GM18858 (cell line): ENCODE measurements around the gene SDR42E2.
"Not testable (repeated sequence)": the region's sequence is repeated elsewhere in the genome, so short reads cannot be mapped to it uniquely, and the experiment has no call there.

Source experiments
- ATAC-seq: cut with Tn5 transposase; IDR thresholded peaks from one replicate; pipeline ENCODE4 v1.9.1; 2021; ENCODE audit not compliant: unreplicated experiment

Gene SDR42E2

GRCh38 chr16:22210285-22210684, 48.0 kb downstream of the SDR42E2 start:
- no peak for ATAC-seq

- no peak for ATAC-seq
Observed at GRCh38 chr16:22210854-22211253, 48.5 kb downstream of the SDR42E2 start.

GRCh38 chr16:22213236-22213635, 50.9 kb downstream of the SDR42E2 start:
- no peak for ATAC-seq

- ATAC-seq: no peak
Observed at GRCh38 chr16:22213801-22214200, 51.5 kb downstream of the SDR42E2 start.

- ATAC-seq: no peak
Observed at GRCh38 chr16:22214402-22214801, 52.1 kb downstream of the SDR42E2 start.

GRCh38 chr16:22214889-22215288, 52.6 kb downstream of the SDR42E2 start:
- ATAC-seq: no peak

GRCh38 chr16:22216191-22216831, 54.0 kb downstream of the SDR42E2 start:
- ATAC-seq: no peak

GRCh38 chr16:22216832-22217225, 54.5 kb downstream of the SDR42E2 start:
- ATAC-seq: not testable (repeated sequence)

GRCh38 chr16:22217890-22218730, 55.8 kb downstream of the SDR42E2 start:
- ATAC-seq: peak; percentile 74

- no peak for ATAC-seq
Observed at GRCh38 chr16:22219389-22220068, 57.2 kb downstream of the SDR42E2 start.

GRCh38 chr16:22220069-22220440, 57.7 kb downstream of the SDR42E2 start:
- ATAC-seq: no peak

GRCh38 chr16:22220714-22221113, 58.4 kb downstream of the SDR42E2 start:
- no peak for ATAC-seq

- no peak for ATAC-seq
Observed at GRCh38 chr16:22222006-22222405, 59.7 kb downstream of the SDR42E2 start.

GRCh38 chr16:22222998-22223397, 60.7 kb downstream of the SDR42E2 start:
- no peak for ATAC-seq

- ATAC-seq: no peak
Observed at GRCh38 chr16:22225060-22225459, 62.8 kb downstream of the SDR42E2 start.

- ATAC-seq: no peak
Observed at GRCh38 chr16:22229889-22230288, 67.6 kb downstream of the SDR42E2 start.

- no peak for ATAC-seq
Observed at GRCh38 chr16:22232277-22233036, 70.2 kb downstream of the SDR42E2 start.

- ATAC-seq: no peak
Observed at GRCh38 chr16:22233037-22233372, 70.7 kb downstream of the SDR42E2 start.

- ATAC-seq: no peak
Observed at GRCh38 chr16:22235839-22236745, 73.8 kb downstream of the SDR42E2 start.

- ATAC-seq: no peak
Observed at GRCh38 chr16:22239131-22239805, 77.0 kb downstream of the SDR42E2 start.
